AG10803 (cell line): ENCODE measurements around the gene TNC.
A peak's percentile ranks its signal among the peaks of the same experiment; 100 is the strongest.

Source experiments
- DNase-seq: peaks from one replicate; pipeline ENCODE4 v3.0.0; 2010; ENCODE audit warnings: low read depth
- H3K4me3 ChIP-seq: 2 replicates; pipeline ENCODE4 v1.5.1; 2011; ENCODE audit warnings: mild to moderate bottlenecking, low read length, control low read depth
- CTCF ChIP-seq: conservative IDR thresholded peaks from 2 replicates; pipeline ENCODE4 v1.5.1; 2011; ENCODE audit warnings: mild to moderate bottlenecking, low read length, control low read depth, inconsistent platforms

Gene TNC

DNA sequence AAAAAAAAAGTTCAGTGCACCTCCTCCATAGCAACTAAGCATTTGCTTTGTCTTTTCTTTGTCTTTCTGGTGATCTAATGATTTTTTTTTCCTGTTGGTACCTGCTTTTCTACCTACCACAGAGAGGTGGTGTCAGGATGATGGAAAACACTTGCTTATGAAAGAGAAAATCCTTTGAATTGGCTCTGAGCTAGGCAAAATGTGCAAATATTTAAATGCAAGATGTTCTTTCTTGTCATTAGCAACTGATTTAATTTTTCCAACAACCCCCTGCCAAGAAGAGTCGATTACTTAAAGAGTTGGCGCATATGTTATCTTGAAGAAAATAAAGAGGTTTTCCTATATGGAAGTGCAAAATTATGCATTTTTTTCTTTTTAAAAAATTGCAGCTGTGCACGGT, 37.7 kb downstream of the TNC start:
- TF ChIP-seq CTCF = no peak
- DNase-seq = no peak
- no peak overlapping the region for H3K4me3 ChIP-seq

GRCh38 chr9:115079156-115079555, 38.8 kb downstream of the TNC start:
- no peak overlapping the region for H3K4me3 ChIP-seq
- DNase-seq = no peak
- TF ChIP-seq CTCF = no peak

- no peak for DNase-seq
- H3K4me3 ChIP-seq = no peak overlapping the region
- TF ChIP-seq CTCF = no peak
Observed at GRCh38 chr9:115073456-115073855, 44.5 kb downstream of the TNC start.

DNA sequence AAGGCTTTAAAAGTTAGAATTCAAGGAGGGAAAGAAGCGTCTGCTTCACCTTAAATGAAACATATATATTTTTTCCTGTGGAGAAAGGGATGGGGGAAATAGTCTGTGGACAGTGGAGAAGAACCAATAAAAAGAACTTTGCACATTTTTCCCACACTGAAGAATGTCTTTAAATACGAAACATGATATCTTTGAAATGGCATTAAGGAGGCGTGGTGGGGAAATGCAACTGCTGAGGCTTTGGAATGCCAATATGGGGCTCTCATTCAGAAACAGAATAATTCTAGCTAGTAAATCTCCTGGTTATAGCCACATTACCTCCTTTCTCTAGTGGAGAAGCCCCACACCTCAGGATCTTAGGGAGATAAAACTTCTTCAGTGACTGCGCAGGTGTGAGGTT, 46.8 kb downstream of the TNC start:
- DNase-seq = peak; percentile 12
- no peak for TF ChIP-seq CTCF
- H3K4me3 ChIP-seq = no peak overlapping the region

GRCh38 chr9:115069771-115070170, 48.2 kb downstream of the TNC start:
- H3K4me3 ChIP-seq = no peak overlapping the region
- TF ChIP-seq CTCF = no peak
- no peak for DNase-seq

DNA sequence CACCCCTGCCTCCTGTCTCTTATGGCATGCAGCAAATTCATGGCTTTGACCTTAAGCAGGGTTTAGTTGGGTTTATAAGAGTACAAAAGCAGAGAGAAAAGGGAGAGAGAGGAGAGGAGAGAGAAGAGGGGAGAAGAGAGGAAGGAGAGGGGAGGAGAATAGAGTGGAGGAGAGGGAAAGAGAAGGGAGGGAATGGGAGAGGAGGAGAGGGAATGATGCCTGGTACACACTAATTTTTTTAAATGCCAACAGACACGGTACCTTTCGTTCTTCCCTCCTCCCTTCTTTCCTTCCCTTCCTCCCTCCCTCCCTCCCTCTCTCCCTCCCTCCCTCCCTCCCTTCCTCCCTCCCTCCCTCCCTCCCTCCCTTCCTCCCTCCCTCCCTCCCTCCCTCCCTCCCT, 48.7 kb downstream of the TNC start:
- no peak for TF ChIP-seq CTCF
- no peak for DNase-seq
- H3K4me3 ChIP-seq = no peak overlapping the region

GRCh38 chr9:115068031-115068430, 49.9 kb downstream of the TNC start:
- H3K4me3 ChIP-seq = no peak overlapping the region
- no peak for TF ChIP-seq CTCF
- DNase-seq = no peak
